SU-DHL-6 (cell line): ENCODE results near the gene NEB.

ENCODE experiments used
- H2AFZ ChIP-seq: fragments of 200-600 bp; sonication (generic); 2 replicates; pipeline ENCODE4 v1.6.1; 2014; ENCODE audit warnings: low read depth, mild to moderate bottlenecking, moderate library complexity, mixed read lengths, antibody characterized with exemption, low read length; ENCODE audit not compliant: severe bottlenecking
- H3F3A ChIP-seq: fragments of 200-600 bp; shearing (Covaris generic); 2 replicates; pipeline ENCODE4 v1.6.0; 2016; ENCODE audit warnings: antibody characterized with exemption, mild to moderate bottlenecking; ENCODE audit not compliant: insufficient read depth
- H3K27ac ChIP-seq: fragments of 200-600 bp; sonication (generic); 2 replicates; pipeline ENCODE4 v1.5.1; 2016; ENCODE audit warnings: low read depth, mild to moderate bottlenecking, low read length, moderate library complexity, mixed read lengths
- H3K27me3 ChIP-seq: fragments of 200-600 bp; sonication (generic), shearing (Covaris generic); 2 replicates; pipeline ENCODE4 v1.6.0; 2014; ENCODE audit warnings: mild to moderate bottlenecking, low read length
- H3K36me3 ChIP-seq: fragments of 200-600 bp; sonication (generic); 2 replicates; pipeline ENCODE4 v1.6.1; 2014; ENCODE audit warnings: mild to moderate bottlenecking, low read length, mixed read lengths
- H3K4me2 ChIP-seq: fragments of 300-600, 200-600 bp; shearing (Covaris generic), sonication (generic); 2 replicates; pipeline ENCODE4 v1.6.0; 2014; ENCODE audit warnings: low read length, low read depth, mild to moderate bottlenecking; ENCODE audit not compliant: poor library complexity, severe bottlenecking
- H3K4me3 ChIP-seq: fragments of 200-600 bp; sonication (generic); 2 replicates; pipeline ENCODE4 v1.5.1; 2014; ENCODE audit warnings: antibody characterized with exemption, low read length, mild to moderate bottlenecking, mixed read lengths; ENCODE audit not compliant: insufficient read depth, poor library complexity, severe bottlenecking
- H3K79me2 ChIP-seq: fragments of 200-600 bp; sonication (generic); 2 replicates; pipeline ENCODE4 v1.6.1; 2014; ENCODE audit warnings: mild to moderate bottlenecking, low read length, moderate library complexity; ENCODE audit not compliant: insufficient read depth
- H3K9ac ChIP-seq: fragments of 200-600 bp; sonication (generic); 2 replicates; pipeline ENCODE4 v1.7.0; 2014; ENCODE audit warnings: mild to moderate bottlenecking, low read length
- H3K9me2 ChIP-seq: fragments of 200-600 bp; sonication (generic); replicated peaks from 2 replicates; pipeline ENCODE4 v1.6.1; 2014; ENCODE audit warnings: low read length; ENCODE audit not compliant: insufficient read depth
- H3K9me3 ChIP-seq: fragments of 200-600 bp; sonication (generic); 2 replicates; pipeline ENCODE4 v1.6.1; 2014; ENCODE audit warnings: low read length, mixed read lengths; ENCODE audit not compliant: insufficient read depth
- H4K20me1 ChIP-seq: fragments of 200-600 bp; sonication (generic); 2 replicates; pipeline ENCODE4 v1.6.1; 2014; ENCODE audit warnings: low read depth, mild to moderate bottlenecking, antibody characterized with exemption, low read length, moderate library complexity, mixed read lengths
- CTCF ChIP-seq: fragments of 200-600 bp; sonication (generic); IDR thresholded peaks from one replicate; pipeline ENCODE4 v1.5.1; 2017; ENCODE audit warnings: antibody characterized with exemption, mild to moderate bottlenecking, low read length, moderate library complexity; ENCODE audit not compliant: insufficient read depth, poor library complexity, severe bottlenecking
- EZH2phosphoT487 ChIP-seq: fragments of 200-600 bp; sonication (generic), shearing (Covaris generic); conservative IDR thresholded peaks from 2 replicates; pipeline ENCODE4 v1.6.1; 2018; ENCODE audit warnings: mild to moderate bottlenecking, antibody characterized with exemption, low read length, moderate library complexity, mixed read lengths

The NEB gene

GRCh38 chr2:151670846-151671597, 63.3 kb downstream of the NEB start:
- Histone ChIP-seq H3K4me3 (no peak overlapping the region), H3K36me3 (no peaks in the 10 kb centered on the region), H3K9ac (no peak overlapping the region), H3K4me2 (no peak overlapping the region), H3K79me2 (no peaks in the 10 kb centered on the region), H4K20me1 (no peaks in the 10 kb centered on the region), H3F3A (no peaks in the 10 kb centered on the region), H3K27ac (no peak overlapping the region), H3K9me2 (no peaks in the 10 kb centered on the region), H2AFZ (no peak overlapping the region), H3K27me3 (no peaks in the 10 kb centered on the region), H3K9me3 (no peaks in the 10 kb centered on the region)
- TF ChIP-seq CTCF: no peak
- no peak for TF ChIP-seq EZH2phosphoT487

DNA sequence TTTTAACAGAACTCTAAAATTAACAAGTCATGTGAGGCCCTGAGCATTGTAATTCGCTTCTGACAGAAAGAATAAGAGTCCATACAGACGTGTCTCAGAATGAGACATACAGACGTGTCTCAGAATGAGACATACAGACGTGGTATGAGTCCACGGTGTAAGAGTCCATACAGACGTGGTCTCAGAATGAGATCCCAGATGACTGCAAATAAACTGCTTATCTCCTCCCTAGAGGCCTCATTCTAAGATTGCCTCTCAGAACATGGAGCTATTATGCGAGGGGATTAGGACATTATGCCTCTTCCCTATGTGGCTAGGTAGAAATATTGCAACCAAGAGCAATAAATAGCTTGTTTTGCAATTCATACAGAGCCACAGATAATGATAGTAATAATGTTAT, 63.9 kb downstream of the NEB start:
- Histone ChIP-seq H4K20me1 (no peaks in the 10 kb centered on the region), H2AFZ (no peak overlapping the region), H3K79me2 (no peaks in the 10 kb centered on the region), H3K4me2 (no peak overlapping the region), H3K4me3 (no peak overlapping the region), H3K27ac (no peak overlapping the region), H3K9me2 (no peaks in the 10 kb centered on the region), H3K36me3 (no peaks in the 10 kb centered on the region), H3K27me3 (no peaks in the 10 kb centered on the region), H3F3A (no peaks in the 10 kb centered on the region), H3K9ac (no peak overlapping the region), H3K9me3 (no peaks in the 10 kb centered on the region)
- TF ChIP-seq CTCF: no peak
- TF ChIP-seq EZH2phosphoT487: no peak

DNA sequence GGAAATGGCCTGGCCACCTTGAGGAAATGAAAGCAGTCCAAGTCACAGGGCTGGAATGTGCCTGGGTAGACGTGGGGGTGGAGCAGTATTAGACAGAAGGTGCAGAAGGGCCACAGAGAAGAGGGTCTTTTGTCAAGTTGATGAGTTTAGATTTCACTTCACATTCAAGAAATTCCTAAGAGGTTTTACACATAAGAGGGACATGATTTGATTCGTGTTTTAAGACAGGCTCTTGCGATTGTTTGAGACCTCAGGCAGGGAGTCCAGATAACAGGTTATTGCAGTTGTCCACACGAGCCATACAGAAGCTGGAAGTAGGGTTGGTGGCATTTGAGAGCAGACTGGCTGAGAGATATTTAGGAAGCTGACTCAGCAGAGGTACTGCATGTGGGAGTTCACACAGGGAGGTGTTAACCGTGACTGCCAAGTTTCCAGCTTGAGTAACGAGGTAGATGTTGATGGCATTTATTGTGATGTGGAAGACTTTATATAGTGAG, 64.6 kb downstream of the NEB start:
- Histone ChIP-seq H3F3A (no peaks in the 10 kb centered on the region), H3K36me3 (no peaks in the 10 kb centered on the region), H2AFZ (no peak overlapping the region), H3K79me2 (no peaks in the 10 kb centered on the region), H3K4me3 (no peak overlapping the region), H3K9me2 (no peaks in the 10 kb centered on the region), H3K9ac (no peak overlapping the region), H3K9me3 (no peaks in the 10 kb centered on the region), H4K20me1 (no peaks in the 10 kb centered on the region), H3K27me3 (no peaks in the 10 kb centered on the region), H3K4me2 (no peak overlapping the region), H3K27ac (no peak overlapping the region)
- TF ChIP-seq EZH2phosphoT487 (no peak), CTCF (no peak)
